ENCODE data around the gene SLC35F1.

The SLC35F1 gene

GRCh38 chr6:118353564-118353963 lies 446.5 kb downstream of the SLC35F1 start:
- TF ChIP-seq RARB (CRISPR knock-in tag; IDR thresholded peaks at IDR 0.05) (no peak), TSHZ2 (CRISPR knock-in tag; IDR thresholded peaks at IDR 0.05) (no peak), ZC3H10 (CRISPR knock-in tag; IDR thresholded peaks at IDR 0.05) (no peak), ZNF8 (CRISPR knock-in tag; IDR thresholded peaks at IDR 0.05) (no peak), CSDC2 (CRISPR knock-in tag; IDR thresholded peaks at IDR 0.05) (no peak), ARNTL (CRISPR knock-in tag; IDR thresholded peaks at IDR 0.05; ENCODE audit: borderline replicate concordance, low read depth) (no peak), GLIS3 (CRISPR knock-in tag; IDR thresholded peaks at IDR 0.05) (no peak), ZFP30 (CRISPR knock-in tag; IDR thresholded peaks at IDR 0.05) (no peak), ZNF565 (CRISPR knock-in tag; conservative IDR thresholded peaks at IDR 0.05; ENCODE audit: low read depth) (no peak), TOX (CRISPR knock-in tag; IDR thresholded peaks at IDR 0.05; ENCODE audit: borderline replicate concordance) (no peak), OSR1 (CRISPR knock-in tag; IDR thresholded peaks at IDR 0.05) (no peak), ISL1 (CRISPR knock-in tag; IDR thresholded peaks at IDR 0.05) (no peak), BACH2 (CRISPR knock-in tag; IDR thresholded peaks at IDR 0.05; ENCODE audit: borderline replicate concordance) (no peak), PATZ1 (CRISPR knock-in tag; IDR thresholded peaks at IDR 0.05; ENCODE audit: borderline replicate concordance) (no peak), CSRNP3 (CRISPR knock-in tag; IDR thresholded peaks at IDR 0.05) (no peak), ZNF70 (CRISPR knock-in tag; IDR thresholded peaks at IDR 0.05) (no peak), ZFP3 (CRISPR knock-in tag; IDR thresholded peaks at IDR 0.05) (no peak), CREB5 (CRISPR knock-in tag; IDR thresholded peaks at IDR 0.05; ENCODE audit: low read depth) (no peak), PPARA (CRISPR knock-in tag; IDR thresholded peaks at IDR 0.05; ENCODE audit: borderline replicate concordance) (no peak)
- ATAC-seq: no peak

GRCh38 chr6:118354641-118355040 lies 447.6 kb downstream of the SLC35F1 start:
- no peak for ATAC-seq
- no peak for TF ChIP-seq TCF4 (CRISPR knock-in tag; IDR thresholded peaks at IDR 0.05; ENCODE audit: borderline replicate concordance)
- no peak for TF ChIP-seq RARB (CRISPR knock-in tag; IDR thresholded peaks at IDR 0.05)
- TF ChIP-seq ZNF8 (CRISPR knock-in tag; IDR thresholded peaks at IDR 0.05): no peak
- no peak for TF ChIP-seq ZC3H10 (CRISPR knock-in tag; IDR thresholded peaks at IDR 0.05)
- no peak for TF ChIP-seq ZFP3 (CRISPR knock-in tag; IDR thresholded peaks at IDR 0.05)
- TF ChIP-seq GLIS3 (CRISPR knock-in tag; IDR thresholded peaks at IDR 0.05): no peak
- no peak for TF ChIP-seq ESRRG (CRISPR knock-in tag; IDR thresholded peaks at IDR 0.05)

- ATAC-seq: no peak
- TF ChIP-seq SNAI2 (CRISPR knock-in tag; IDR thresholded peaks at IDR 0.05) (no peak), TOX (CRISPR knock-in tag; IDR thresholded peaks at IDR 0.05; ENCODE audit: borderline replicate concordance) (no peak), TCF4 (CRISPR knock-in tag; IDR thresholded peaks at IDR 0.05; ENCODE audit: borderline replicate concordance) (no peak), CSDC2 (CRISPR knock-in tag; IDR thresholded peaks at IDR 0.05) (no peak), CSRNP3 (CRISPR knock-in tag; IDR thresholded peaks at IDR 0.05) (no peak), ZFP3 (CRISPR knock-in tag; IDR thresholded peaks at IDR 0.05) (no peak), ZFP30 (CRISPR knock-in tag; IDR thresholded peaks at IDR 0.05) (no peak), OSR1 (CRISPR knock-in tag; IDR thresholded peaks at IDR 0.05) (no peak), CREB5 (CRISPR knock-in tag; IDR thresholded peaks at IDR 0.05; ENCODE audit: low read depth) (no peak), TSHZ2 (CRISPR knock-in tag; IDR thresholded peaks at IDR 0.05) (no peak), ISL1 (CRISPR knock-in tag; IDR thresholded peaks at IDR 0.05) (no peak), RARB (CRISPR knock-in tag; IDR thresholded peaks at IDR 0.05) (no peak), ARNTL (CRISPR knock-in tag; IDR thresholded peaks at IDR 0.05; ENCODE audit: borderline replicate concordance, low read depth) (no peak), ZNF565 (CRISPR knock-in tag; conservative IDR thresholded peaks at IDR 0.05; ENCODE audit: low read depth) (no peak), ZC3H10 (CRISPR knock-in tag; IDR thresholded peaks at IDR 0.05) (no peak), BACH2 (CRISPR knock-in tag; IDR thresholded peaks at IDR 0.05; ENCODE audit: borderline replicate concordance) (no peak), ESRRG (CRISPR knock-in tag; IDR thresholded peaks at IDR 0.05) (no peak), PPARA (CRISPR knock-in tag; IDR thresholded peaks at IDR 0.05; ENCODE audit: borderline replicate concordance) (no peak), ZNF70 (CRISPR knock-in tag; IDR thresholded peaks at IDR 0.05) (no peak)
Observed at GRCh38 chr6:118356054-118356453, 449.0 kb downstream of the SLC35F1 start.
